Pulmonary artery endothelial cell (primary cell): ENCODE results near the gene AKAP4. TPM values are rescaled to one million over a fixed set of nuclear protein-coding genes. Genes with fewer than 3 reads are reported as not detected.

Source experiments
- DNase-seq: peaks from one replicate; pipeline ENCODE4 v3.0.0-alpha.2; 2011; ENCODE audit warnings: low read depth, low spot score
- total RNA-seq: library from RNA; depleted of rRNA; stranded (reverse); fragments of >200 nt; gene quantifications from 2 replicates; pipeline ENCODE4 v1.2.3, GENCODE V29; 2014

AKAP4 gene, protein sequence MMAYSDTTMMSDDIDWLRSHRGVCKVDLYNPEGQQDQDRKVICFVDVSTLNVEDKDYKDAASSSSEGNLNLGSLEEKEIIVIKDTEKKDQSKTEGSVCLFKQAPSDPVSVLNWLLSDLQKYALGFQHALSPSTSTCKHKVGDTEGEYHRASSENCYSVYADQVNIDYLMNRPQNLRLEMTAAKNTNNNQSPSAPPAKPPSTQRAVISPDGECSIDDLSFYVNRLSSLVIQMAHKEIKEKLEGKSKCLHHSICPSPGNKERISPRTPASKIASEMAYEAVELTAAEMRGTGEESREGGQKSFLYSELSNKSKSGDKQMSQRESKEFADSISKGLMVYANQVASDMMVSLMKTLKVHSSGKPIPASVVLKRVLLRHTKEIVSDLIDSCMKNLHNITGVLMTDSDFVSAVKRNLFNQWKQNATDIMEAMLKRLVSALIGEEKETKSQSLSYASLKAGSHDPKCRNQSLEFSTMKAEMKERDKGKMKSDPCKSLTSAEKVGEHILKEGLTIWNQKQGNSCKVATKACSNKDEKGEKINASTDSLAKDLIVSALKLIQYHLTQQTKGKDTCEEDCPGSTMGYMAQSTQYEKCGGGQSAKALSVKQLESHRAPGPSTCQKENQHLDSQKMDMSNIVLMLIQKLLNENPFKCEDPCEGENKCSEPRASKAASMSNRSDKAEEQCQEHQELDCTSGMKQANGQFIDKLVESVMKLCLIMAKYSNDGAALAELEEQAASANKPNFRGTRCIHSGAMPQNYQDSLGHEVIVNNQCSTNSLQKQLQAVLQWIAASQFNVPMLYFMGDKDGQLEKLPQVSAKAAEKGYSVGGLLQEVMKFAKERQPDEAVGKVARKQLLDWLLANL
- not detected in 2 replicates for total RNA-seq

DNA sequence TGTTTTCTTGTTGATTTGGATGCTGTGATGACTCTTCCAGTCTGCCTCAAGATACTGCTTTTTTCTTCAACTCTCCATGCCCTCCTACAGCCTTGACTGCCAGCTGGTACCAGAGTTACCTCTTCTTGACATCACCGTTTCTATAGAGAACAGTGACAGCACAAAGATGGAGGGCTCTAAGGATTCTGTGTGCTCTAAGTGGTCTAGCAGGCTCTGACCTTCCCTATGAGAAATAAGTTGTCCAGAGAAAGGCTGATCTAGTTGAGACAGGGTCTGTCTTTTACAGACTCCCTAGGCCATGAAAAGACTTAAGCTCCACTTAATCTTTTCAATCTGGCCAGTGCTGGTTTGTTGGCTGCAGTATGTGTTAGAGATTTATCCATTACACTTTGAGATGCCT lies at the start of gene AKAP4:
TSS of gene AKAP4 (minus strand) at position 101 of the 400 bp plus-strand sequence. CDS start 118 bp downstream, outside the sequence.
- DNase-seq = no peak

GRCh38 chrX:50211510-50211909 lies 10.7 kb upstream of the AKAP4 start:
- DNase-seq = no peak

- no peak for DNase-seq
Measured at GRCh38 chrX:50206753-50207152, 5.9 kb upstream of the AKAP4 start.

- peak; percentile 37 for DNase-seq
Measured at GRCh38 chrX:50204364-50204899, 3.6 kb upstream of the AKAP4 start, which contains the start of gene CCNB3. Gene CCNB3 (plus strand): TSS chrX:50204765. CDS start chrX:50285164, 80,399 bp downstream.

- DNase-seq = peak; percentile 8
Measured at GRCh38 chrX:50202539-50202938, 1.7 kb upstream of the AKAP4 start.

DNA sequence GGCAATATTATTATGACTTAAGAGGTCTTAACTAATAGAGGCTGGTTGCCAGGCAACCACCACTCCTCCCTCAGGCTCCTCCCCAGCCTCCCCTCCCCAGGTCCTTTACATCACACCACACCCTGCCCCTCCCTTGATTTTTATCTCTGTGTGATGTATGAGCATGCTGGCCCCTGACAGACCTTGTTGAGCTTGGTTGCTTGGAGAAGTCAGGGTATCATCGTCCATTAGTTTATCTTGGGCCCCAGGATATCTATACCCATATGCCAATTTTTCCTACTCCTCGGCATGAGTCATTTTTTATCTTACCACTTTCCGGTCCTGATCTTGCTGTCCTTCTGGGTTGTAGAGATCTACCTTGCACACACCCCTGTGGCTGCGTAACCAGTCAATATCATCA lies 2.5 kb downstream of the AKAP4 start:
- no peak for DNase-seq

DNA sequence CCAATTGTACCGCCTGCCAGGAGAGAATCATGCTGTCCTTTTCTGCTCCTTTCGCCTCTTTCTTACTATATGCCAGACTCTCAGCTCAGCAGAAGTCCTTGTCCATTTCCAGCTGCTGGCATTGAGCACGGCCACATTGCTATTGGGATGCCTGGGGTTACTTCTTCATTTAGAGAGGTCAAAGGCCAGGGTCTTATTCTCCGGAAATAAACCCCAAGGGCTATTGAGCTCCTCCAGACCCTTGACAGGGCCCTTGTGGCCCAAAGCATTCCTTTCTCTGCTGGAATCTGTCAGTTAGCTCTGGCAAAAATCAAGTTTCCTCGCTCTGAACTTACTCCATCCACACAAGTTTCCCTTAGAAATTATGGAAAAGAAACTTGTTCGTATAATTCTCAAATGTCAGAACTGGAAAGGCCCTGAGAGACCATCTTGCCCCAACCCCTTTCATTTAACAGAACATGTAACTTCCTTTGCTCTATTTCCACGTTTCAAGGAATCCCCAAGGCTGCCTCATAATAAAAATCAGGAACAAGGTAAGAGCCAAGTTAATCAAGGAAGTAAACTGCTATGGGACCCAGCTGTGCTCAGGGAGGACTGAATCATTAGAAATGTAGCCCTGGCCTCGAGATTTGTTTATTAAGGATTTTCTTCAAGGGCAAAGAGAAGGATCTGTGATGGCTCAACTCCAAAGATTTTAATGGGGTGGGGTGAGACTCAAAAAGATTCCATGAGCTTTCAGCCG lies 11.8 kb downstream of the AKAP4 start:
- DNase-seq = no peak

GRCh38 chrX:50183891-50184290 lies 16.9 kb downstream of the AKAP4 start:
- DNase-seq = no peak

- no peak for DNase-seq
Measured at GRCh38 chrX:50180073-50180940, 20.5 kb downstream of the AKAP4 start.

- no peak for DNase-seq
Measured at GRCh38 chrX:50169717-50170116, 31.1 kb downstream of the AKAP4 start.

GRCh38 chrX:50168241-50168687 lies 32.5 kb downstream of the AKAP4 start:
- DNase-seq = no peak

- no peak for DNase-seq
Measured at GRCh38 chrX:50167366-50167765, 33.4 kb downstream of the AKAP4 start.

- no peak for DNase-seq
Measured at GRCh38 chrX:50165727-50166126, 35.1 kb downstream of the AKAP4 start.

GRCh38 chrX:50161127-50161526 lies 39.7 kb downstream of the AKAP4 start:
- no peak for DNase-seq

- no peak for DNase-seq
Measured at GRCh38 chrX:50158593-50158992, 42.2 kb downstream of the AKAP4 start.

DNA sequence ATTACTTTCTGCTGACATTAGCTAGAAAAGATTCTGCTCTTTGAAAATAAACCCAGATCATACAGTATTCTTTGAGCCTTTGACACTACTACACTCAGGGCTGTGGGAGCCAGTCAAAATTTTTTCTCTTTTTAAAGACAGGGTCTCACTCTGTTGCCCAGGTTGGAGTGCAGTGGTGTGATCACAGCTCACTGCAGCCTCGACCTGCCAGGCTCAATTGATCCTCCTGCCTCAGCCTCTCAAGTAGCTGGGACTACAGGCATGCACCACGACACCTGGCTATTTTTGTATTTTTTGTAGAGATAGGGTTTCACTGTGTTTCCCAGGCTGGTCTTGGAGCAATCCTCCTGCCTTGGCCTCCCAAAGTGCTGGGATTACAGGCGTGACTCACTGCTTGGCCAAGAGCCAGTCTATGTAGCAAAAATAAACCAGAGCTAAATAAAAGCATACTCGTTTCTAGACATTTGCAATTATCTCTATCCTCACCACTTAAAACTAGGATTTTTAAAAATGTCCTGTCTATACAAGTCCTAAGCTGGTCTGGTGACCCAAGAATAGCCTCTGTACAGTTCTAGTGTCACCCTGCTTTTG lies 43.2 kb downstream of the AKAP4 start:
- DNase-seq = no peak

GRCh38 chrX:50154429-50154828 lies 46.4 kb downstream of the AKAP4 start:
- no peak for DNase-seq

DNA sequence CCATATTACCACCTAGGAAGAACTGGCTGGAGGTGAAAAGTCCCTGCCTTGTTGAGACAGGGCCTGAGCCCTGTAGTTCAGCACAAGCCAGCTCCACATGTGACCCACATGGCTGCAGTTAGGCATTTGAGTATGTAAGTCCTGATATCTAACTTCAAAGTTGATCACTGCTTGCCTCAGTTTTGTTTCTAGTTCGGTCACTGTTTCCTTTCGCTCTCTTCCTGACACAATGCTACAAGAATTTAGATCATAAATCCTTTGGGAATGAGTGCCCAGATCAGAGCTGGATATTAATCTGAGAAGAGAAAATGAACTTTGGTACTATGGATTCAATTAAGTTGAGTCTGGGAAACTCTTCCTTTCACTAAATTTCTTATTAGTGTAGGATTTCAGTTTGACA lies 48.4 kb downstream of the AKAP4 start:
- DNase-seq = no peak

DNA sequence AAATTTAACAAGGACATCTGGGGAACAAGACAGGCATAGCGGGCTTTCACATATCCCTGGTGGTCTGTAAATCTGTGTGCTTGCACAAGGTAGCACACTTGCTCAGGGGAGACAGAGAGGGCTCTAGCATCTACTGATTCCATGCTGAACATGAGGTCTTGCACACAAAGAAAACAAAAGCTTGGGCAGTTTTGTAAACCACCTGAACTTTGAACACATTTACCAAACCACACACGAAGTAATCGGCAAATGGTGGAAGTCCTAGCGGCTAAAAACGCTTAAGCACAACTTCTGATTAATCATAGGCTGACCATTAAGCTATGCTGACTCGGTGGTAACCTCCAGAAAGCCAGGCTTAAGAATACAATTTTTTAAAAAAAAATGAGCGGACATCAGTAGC lies 52.8 kb downstream of the AKAP4 start:
- DNase-seq = no peak
